HuH-7.5 (cell line): ENCODE results near the gene ULBP2.
A peak's percentile ranks its signal among the peaks of the same experiment; 100 is the strongest.
"Not testable (repeated sequence)": the region's sequence is repeated elsewhere in the genome, so short reads cannot be mapped to it uniquely, and the experiment has no call there.

Experiments
- DNase-seq: peaks from one replicate; pipeline ENCODE4 v3.0.0; 2011; ENCODE audit warnings: low spot score

ULBP2 gene

GRCh38 chr6:149909701-149910470, 31.9 kb upstream of the ULBP2 start:
- no peak for DNase-seq

GRCh38 chr6:149910721-149911151, 31.1 kb upstream of the ULBP2 start:
- no peak for DNase-seq

DNA sequence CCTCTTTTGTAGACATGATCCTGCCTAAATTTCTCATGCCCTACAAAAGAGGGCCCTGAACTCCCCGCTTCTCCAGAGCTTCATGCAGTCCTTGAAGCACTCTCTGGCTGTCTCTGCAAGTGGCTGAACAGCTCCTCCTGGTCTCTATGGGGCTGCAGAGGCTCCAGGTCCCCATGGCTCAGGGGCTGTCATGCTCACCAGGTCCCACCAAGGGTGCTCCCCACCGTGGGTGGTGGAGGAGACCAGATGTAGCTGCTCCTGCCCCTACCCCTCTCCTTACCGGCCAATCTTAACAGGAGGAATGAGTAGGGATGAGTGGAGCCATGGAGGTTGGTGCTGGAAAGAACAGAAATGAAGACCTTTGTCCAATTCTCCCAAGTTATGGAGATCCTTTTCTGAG, 29.1 kb upstream of the ULBP2 start:
- not testable (repeated sequence) for DNase-seq

DNA sequence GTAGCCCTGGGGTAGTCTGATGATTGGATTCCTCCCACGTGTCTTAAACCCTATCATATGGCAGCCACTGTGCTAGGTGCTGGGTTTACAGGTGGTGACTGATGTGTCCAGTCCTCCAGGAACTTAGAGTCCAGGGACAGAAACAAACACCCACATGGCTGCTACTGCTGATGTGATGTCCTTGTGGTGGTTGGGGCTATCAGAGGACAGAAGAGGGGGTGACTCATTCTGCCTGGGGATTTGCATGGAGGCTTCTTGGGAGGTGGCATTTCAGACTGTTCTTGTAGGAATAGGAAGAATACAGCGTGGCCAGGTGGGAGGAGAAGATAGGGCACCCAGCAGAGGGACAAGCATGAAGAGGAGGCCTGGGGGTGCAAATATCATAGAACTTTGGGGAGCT, 28.7 kb upstream of the ULBP2 start:
- no peak for DNase-seq

- DNase-seq = no peak
Measured at GRCh38 chr6:149913540-149914240, 28.1 kb upstream of the ULBP2 start.

GRCh38 chr6:149915970-149916865, 25.6 kb upstream of the ULBP2 start:
- no peak for DNase-seq

- no peak for DNase-seq
Measured at GRCh38 chr6:149917679-149918078, 24.1 kb upstream of the ULBP2 start.

GRCh38 chr6:149918151-149918905, 23.5 kb upstream of the ULBP2 start:
- no peak for DNase-seq

GRCh38 chr6:149919126-149919833, 22.5 kb upstream of the ULBP2 start:
- not testable (repeated sequence) for DNase-seq

DNA sequence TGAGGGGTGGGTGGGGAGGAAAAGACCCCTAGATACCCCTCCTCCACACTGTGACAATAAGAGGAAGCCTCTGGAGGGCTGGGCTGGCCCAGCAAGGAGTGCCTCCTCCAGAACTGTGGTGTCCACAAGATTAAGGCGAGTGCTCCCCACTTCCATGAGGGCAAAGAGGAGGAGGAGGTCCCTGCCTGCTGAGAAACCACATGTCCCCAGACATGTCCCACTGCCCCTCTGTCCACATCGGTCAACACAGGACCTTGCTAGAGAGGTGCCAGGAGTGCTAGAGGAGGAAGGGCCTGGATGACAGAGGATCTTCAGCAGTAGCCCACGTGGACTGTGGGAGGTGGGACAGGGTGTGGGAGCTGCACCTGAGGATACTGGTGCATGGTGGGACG, 22.0 kb upstream of the ULBP2 start:
- DNase-seq = no peak

DNA sequence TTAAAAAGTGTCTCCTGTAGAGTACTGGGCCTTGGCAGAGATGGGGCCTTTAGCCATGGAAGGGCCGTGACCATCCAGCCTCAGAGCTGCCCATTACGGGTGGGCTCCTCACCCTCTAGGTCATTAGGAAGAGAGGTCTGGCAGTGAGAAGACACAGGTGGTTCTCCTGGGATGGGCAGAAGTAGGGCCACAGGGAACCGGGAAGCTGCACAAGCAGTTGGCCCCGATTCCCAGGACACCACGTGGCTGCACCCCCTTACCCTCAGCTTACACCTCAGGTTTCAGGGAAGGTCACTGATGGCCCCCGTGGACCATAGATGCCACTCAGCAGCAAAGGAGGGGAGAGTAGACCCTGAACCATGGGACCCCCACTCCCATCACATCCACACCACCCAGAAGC, 20.5 kb upstream of the ULBP2 start:
- no peak for DNase-seq

DNA sequence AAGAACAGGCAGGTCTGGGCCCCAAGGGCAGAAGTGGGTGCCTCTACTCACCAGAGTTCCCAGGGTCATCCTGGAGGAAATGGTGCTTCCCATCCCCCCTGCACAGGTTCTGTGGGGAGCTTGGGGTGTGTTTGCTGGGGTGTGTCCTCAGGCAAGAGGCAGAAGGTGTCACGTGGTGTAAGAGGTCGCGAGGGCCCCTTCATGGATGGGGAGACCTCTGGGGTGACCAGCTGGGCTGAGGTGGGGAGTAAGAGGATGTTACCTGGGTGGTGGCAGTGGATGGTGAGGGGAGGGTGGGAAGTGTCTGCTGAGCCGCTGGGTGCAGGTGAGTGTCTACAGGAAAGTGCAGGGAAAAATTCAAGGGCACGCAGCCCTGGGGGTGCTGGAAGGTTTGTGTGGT, 19.7 kb upstream of the ULBP2 start:
- not testable (repeated sequence) for DNase-seq

DNA sequence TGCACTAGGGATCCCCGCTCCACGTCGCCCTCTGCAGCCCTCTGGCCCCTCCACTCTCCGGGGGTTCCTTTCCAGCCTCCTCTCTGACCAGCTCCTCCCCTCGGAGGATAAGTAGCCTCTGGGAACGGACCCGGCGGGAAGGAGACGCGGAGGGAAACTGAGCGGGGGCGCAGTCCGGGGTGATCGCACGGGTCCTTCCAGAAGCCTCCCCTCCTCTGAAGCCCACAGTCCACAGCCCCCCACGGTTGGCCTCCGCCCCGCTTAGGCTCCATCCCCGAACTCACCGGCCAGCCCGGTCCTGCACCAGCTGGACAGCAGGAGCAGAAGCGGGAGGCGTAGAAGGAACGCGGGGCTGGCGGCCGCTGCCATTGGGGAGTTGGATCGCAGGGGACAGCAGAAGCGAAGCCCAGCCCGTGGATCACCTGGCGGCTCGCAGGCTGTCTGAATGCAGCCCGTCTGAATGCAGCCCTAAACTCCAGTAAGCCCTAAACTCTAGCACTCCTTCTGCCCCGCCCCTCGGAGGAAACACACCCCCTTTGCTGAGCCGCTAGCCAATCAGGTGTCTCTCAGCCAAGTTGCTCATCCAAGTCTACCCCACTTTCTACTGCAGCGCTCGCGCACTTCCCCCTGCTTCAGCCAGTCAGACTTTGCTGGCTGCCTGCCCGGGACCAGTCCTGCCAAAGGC, 19.0 kb upstream of the ULBP2 start, which contains the start of gene RAET1G:
TSS of gene RAET1G (minus strand) at position 480 of the 685 bp plus-strand sequence. CDS start at position 369, 111 bp downstream.
- peak; percentile 80 for DNase-seq

DNA sequence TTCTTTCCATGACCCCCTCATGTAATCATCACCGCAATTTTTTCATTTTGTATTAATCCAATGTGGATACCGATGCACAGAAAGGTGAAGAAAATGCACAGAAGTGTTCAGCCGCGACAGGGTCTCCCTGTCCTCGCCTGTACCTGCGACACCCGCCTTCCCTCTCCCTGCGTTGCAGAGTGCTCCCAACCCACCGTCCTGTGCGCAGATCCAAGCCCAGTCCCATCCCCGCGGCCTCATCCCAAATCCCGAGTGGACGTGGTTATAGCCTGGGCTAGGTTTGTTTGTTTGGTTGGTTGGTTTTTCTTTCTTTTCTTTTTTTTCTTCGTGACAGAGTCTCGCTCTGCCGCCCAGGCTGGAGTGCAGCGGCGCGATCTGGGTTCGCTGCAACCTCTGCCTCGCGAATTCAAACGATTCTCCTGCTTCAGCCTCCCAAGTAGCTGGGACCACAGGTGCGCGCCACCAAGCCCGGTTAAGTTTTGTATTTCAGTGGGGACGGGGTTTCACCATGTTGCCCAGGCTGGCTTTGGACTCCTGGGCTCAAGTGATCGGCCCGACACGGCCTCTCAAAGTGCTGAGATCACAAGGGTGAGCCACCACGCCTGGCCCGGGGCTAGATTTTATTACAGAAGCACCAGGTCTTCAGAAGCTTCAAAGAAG, 18.4 kb upstream of the ULBP2 start:
- no peak for DNase-seq

- DNase-seq = no peak
Measured at GRCh38 chr6:149924206-149924932, 17.4 kb upstream of the ULBP2 start.

GRCh38 chr6:149924933-149925252, 16.9 kb upstream of the ULBP2 start:
- DNase-seq = no peak

- DNase-seq = no peak
Measured at GRCh38 chr6:149925253-149925973, 16.4 kb upstream of the ULBP2 start.

DNA sequence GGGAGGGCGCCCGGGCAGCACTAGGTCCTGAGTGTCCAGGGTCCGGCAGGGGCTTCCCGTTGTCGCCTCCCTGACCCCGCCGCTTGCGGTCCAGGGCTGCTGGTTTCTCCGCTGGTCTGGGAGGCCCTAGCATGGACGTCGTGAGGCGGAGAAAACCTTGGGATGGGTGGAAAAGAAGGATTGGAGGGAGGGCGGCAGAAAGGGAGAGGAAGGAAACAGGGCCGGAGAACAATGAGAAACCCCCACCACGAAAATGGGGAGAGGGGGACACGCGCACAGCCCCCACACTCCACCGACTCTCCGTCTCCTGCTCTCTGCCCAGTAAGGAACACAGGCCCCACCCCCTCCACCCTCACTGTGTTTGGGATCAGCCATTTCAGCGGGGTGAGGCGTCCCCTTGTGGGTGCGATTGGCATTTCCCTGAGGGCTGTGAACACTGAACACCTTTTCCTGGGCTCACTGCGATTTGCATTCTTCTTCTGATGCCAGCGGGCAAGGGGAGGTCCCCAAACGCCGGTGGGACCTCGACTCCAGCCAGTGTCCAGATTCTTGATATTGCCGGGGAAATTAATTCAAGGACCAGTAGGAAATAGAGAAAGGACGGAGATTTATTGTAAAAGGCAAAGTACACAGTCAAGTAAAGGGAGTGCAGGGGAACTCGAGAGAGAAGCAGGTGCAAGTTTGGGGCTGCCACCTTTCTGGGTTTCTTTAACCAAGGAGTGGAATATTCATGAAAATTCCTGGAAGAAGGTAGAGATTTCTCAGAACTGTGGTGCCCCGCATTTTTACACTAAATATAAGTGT, 15.6 kb upstream of the ULBP2 start:
- peak; percentile 69 for DNase-seq
